Measurements from ENCODE around the gene ACKR4. TPM values are rescaled to one million over a fixed set of nuclear protein-coding genes. Genes with fewer than 3 reads are reported as not detected.

The ACKR4 gene
- total RNA-seq, 6 experiments from 2014 or later = 0.15 to 0.30 (median 0.19) TPM; not detected in 1

DNA sequence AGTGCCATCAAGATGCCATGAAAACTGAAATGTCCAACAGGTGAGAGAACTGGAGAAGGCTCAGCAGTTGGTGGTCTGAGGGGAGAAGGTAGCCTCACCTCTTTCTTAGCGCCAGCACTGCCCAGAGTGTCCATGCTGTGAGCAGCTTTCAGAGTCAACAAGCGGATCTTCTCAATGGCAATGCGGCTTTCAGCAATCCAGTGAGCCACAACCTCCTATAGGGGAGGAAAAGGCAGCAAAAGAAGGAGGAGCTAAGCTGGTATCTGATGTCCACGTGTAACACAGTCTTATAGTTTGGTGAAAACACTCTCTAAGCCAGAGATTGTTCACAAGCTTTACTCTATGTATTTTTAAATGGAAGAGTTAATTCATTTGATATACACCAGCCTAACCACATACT, 36.1 kb upstream of the ACKR4 start:
- ATAC-seq (no peak), DNase-seq (no peak)
- 100% methylated on average over 2 of the region's 4 CpGs for WGBS (ENCODE audit: insufficient coverage, low coverage, low lambda C conversion rate, missing lambda C conversion rate)
- Histone ChIP-seq H3K36me3 (peaks cover 0 to 27% (median 14%) of the 10 kb centered on the region in 4 donors), H3K27ac (no peak overlapping the region), H3K9me3 (no peaks in the 10 kb centered on the region), H3K27me3 (no peaks in the 10 kb centered on the region), H3K4me1 (no peaks in the 10 kb centered on the region), H3K4me3 (no peak overlapping the region)
- TF ChIP-seq POLR2A (IDR thresholded peaks at IDR 0.05) = no peak
- TF ChIP-seq, protein P1, sequence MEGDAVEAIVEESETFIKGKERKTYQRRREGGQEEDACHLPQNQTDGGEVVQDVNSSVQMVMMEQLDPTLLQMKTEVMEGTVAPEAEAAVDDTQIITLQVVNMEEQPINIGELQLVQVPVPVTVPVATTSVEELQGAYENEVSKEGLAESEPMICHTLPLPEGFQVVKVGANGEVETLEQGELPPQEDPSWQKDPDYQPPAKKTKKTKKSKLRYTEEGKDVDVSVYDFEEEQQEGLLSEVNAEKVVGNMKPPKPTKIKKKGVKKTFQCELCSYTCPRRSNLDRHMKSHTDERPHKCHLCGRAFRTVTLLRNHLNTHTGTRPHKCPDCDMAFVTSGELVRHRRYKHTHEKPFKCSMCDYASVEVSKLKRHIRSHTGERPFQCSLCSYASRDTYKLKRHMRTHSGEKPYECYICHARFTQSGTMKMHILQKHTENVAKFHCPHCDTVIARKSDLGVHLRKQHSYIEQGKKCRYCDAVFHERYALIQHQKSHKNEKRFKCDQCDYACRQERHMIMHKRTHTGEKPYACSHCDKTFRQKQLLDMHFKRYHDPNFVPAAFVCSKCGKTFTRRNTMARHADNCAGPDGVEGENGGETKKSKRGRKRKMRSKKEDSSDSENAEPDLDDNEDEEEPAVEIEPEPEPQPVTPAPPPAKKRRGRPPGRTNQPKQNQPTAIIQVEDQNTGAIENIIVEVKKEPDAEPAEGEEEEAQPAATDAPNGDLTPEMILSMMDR (IDR thresholded peaks at IDR 0.05) = no peak
- intact Hi-C loops (cut with DNase I) = no loop called here

DNA sequence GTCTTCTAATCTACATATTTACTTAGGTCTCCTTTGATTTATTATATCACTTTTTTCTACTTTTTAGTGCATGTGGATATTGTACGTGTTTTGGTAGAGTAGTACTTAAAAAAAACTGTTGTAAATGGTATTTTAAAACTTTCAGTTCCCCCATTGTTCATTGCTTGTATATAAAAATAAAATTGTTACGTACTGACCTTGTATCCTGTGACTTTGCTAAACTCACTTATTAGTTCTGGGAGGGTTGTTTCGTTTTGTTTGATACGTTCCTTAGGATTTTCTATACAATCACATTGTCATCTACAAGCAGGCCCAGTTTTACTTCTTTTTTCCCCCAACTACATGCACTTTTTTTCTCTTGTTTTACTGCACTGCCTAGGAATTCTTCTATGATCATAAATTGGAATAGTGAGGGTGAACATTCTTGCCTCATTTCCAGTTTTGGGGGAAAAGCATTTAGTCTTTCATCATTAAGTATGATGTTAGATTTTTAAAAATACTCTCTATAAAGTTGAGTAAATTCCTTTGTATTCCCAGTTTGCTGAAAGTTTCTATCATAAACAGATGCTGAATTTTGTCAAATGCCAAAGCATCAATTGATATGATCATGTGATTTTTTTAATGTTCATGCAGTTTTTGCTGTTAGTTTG, 33.5 kb upstream of the ACKR4 start:
- no peak for ATAC-seq
- 77% methylated on average over 4 of the region's 4 CpGs for WGBS (ENCODE audit: insufficient coverage, low coverage, low lambda C conversion rate, missing lambda C conversion rate)
- TF ChIP-seq, protein P1 (IDR thresholded peaks at IDR 0.05) = no peak
- TF ChIP-seq POLR2A (IDR thresholded peaks at IDR 0.05) = no peak

GRCh38 chr3:132564070-132564465, 33.0 kb upstream of the ACKR4 start:
- Histone ChIP-seq H3K27me3 (no peaks in the 10 kb centered on the region), H3K4me1 (no peaks in the 10 kb centered on the region), H3K36me3 (peaks cover 0 to 13% (median 6%) of the 10 kb centered on the region in 4 donors), H3K9me3 (no peaks in the 10 kb centered on the region), H3K27ac (no peak overlapping the region), H3K4me3 (no peak overlapping the region)
- 88% methylated on average over 2 of the region's 2 CpGs for WGBS (ENCODE audit: insufficient coverage, low coverage, low lambda C conversion rate, missing lambda C conversion rate)
- no peak for DNase-seq
- no peak for ATAC-seq
- intact Hi-C loops (cut with DNase I) = no loop called here
- TF ChIP-seq, protein P1 (IDR thresholded peaks at IDR 0.05) = no peak
- TF ChIP-seq POLR2A (IDR thresholded peaks at IDR 0.05) = no peak

More for the DNA sequence above, 33.5 kb upstream of the ACKR4 start:
- Histone ChIP-seq H3K36me3 (peaks cover 0 to 18% (median 7%) of the 10 kb centered on the region in 4 donors), H3K4me3 (no peak overlapping the region), H3K27ac (no peak overlapping the region), H3K27me3 (no peaks in the 10 kb centered on the region), H3K4me1 (no peaks in the 10 kb centered on the region), H3K9me3 (no peaks in the 10 kb centered on the region)
- DNase-seq = no peak
- intact Hi-C loops (cut with DNase I) = no loop called here

DNA sequence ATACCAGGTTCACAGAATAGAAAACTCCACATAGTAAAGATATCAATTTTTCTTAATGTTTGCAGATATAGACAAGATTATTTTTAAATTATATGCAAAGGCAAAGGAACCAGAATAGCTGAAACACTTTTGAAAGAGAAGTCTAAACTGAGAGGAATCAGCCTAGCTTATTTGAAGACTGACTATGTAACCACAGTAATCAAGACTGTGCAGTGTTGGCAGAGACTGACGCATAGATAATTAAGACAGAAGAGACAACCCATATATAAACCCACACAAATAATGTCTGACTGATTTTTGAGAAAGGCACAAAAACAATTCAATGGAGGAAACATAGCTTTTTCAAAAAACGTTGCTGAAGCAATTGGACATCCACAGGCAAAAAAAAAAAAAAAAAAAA, 28.6 kb upstream of the ACKR4 start:
- Histone ChIP-seq H3K27ac (no peak overlapping the region), H3K4me1 (no peaks in the 10 kb centered on the region), H3K27me3 (no peaks in the 10 kb centered on the region), H3K4me3 (no peak overlapping the region), H3K36me3 (peaks cover 0 to 9% (median 5%) of the 10 kb centered on the region in 4 donors), H3K9me3 (no peaks in the 10 kb centered on the region)
- ATAC-seq (no peak), DNase-seq (no peak)
- no peak for TF ChIP-seq POLR2A (IDR thresholded peaks at IDR 0.05)
- TF ChIP-seq, protein P1 (IDR thresholded peaks at IDR 0.05) = no peak
- intact Hi-C loops (cut with DNase I) = no loop called here
- WGBS (ENCODE audit: insufficient coverage, low coverage, low lambda C conversion rate, missing lambda C conversion rate) = 76% methylated on average over 2 of the region's 2 CpGs

All from right lobe of liver (tissue), 6 donors.